Measurements from ENCODE around the gene ANAPC7. TPM values are rescaled to one million over a fixed set of nuclear protein-coding genes. Genes with fewer than 3 reads are reported as not detected.
"Not testable (repeated sequence)": the region's sequence is repeated elsewhere in the genome, so short reads cannot be mapped to it uniquely, and the experiment has no call there.

The ANAPC7 gene, protein sequence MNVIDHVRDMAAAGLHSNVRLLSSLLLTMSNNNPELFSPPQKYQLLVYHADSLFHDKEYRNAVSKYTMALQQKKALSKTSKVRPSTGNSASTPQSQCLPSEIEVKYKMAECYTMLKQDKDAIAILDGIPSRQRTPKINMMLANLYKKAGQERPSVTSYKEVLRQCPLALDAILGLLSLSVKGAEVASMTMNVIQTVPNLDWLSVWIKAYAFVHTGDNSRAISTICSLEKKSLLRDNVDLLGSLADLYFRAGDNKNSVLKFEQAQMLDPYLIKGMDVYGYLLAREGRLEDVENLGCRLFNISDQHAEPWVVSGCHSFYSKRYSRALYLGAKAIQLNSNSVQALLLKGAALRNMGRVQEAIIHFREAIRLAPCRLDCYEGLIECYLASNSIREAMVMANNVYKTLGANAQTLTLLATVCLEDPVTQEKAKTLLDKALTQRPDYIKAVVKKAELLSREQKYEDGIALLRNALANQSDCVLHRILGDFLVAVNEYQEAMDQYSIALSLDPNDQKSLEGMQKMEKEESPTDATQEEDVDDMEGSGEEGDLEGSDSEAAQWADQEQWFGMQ
- 50.9 and 54.2 TPM in 2 replicates for total RNA-seq (2014; rRNA removed; shearing (Covaris generic))

DNA sequence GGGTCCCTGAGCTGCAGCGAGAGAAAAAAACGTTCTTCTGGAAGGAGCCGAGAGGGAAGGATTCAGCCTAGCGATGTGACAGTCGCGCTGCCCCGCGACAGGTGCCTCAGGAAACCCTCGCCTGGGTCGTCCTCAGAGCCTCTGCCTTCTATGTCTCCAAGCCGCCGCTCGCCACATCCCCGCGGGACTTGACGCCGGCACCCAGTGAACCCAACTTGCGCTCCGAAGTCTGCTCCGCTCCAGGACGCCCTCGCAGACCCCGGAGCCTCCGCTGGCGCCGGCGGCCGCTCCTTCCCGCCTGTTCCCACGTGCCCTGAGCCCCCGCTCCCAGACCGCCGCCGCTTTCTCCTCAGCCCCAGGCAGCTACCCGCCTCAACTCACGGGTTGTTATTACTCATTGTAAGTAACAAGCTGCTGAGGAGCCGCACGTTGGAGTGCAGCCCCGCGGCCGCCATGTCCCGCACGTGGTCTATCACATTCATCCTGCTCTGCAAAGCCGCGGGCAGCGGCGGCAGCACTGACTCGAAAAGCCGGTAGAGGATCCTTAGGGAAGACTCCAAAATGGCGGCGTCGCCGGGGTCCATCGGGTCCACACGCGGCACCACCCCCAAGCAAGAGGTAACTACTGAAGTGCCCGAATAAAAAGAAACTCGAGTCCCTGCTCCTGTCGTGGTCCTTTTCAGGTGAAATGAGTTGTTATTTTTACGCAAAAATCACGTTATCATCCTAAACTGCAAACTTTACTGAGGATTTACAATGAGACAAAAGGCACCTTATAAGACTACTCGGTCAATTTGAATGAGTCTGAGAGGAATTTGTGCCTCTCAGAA, at the start of gene ANAPC7:
TSS of gene ANAPC7 (minus strand) at position 563 of the 830 bp plus-strand sequence. CDS start at position 482, 81 bp downstream.
- peak; percentile 80 for DNase-seq (ENCODE audit: low spot score)

DNA sequence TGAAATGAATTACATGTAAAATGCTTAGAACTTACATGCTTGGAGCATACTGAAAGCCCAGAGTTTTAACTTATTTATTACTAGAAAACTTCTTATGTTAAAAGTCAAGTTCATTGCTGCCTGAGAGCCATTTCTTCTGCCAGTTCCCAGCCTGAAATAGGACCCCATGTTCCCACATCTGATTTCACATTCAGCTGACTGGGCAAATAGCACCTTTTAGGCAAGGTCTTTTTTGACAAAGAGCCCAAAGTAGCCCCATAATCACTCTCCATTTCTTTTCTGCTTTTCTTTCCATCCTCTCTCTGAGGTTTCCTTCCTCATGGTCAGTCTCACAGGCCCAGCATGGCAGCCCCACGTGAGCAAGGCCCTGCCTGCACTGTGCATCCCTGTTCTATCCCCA, 47.8 kb upstream of the ANAPC7 start:
- DNase-seq (ENCODE audit: low spot score), result no peak

DNA sequence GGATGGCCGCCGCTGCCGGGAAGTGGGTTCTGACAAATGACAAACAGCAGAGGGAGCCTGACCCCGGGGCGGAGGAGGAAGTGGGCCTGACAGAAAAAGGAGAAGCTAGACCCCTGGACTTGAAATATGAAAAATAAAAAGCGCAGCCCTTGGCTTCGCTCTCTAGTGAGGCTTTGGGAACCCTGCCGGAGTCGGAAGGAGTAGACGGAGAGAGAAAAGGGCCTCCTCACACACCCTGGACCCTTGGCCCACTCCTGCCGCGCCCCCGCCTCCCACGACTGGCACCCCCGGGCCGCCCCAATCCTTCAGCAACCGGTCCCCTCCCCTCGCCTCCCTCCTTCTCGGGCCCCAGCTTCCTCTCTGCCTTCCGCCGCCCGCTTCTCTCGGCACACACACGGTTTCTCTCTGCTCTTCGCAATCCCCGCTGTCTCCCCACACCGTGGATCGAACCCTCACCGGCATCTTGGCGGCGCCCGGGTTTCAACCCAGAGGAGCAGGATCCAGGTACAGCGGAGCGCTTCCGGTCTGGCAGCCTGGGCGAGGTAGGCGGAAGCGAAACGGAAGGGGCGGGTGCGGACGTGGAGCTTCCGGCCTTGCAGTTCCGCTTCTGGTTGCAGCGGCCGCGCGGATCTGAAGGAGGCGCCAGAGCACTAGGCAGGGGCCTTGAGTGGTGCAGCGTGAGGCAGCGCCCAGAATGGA, 46.4 kb upstream of the ANAPC7 start, which contains the start of gene ARPC3:
TSS of gene ARPC3 (minus strand) at position 539 of the 699 bp plus-strand sequence. CDS start at position 462, 77 bp downstream.
- peak; percentile 93 for DNase-seq (ENCODE audit: low spot score)

DNA sequence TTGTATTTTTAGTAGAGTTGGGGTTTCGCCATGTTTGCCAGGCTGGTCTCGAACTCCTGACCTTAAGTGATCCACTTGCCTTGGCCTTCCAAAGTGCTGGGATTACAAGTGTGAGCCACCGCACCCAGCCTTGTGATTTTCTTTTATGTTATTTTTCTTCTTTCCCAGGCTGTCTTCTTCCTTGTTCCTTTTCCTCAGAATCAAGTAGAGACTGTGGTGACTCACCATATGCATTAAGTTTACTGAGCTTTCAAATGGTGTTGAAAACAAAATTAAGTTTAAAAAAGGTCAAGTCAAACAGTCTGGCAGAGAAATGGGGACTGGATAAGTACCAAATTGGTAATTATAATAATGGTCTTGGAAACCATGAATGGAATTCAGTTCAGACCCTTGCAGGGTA, 40.9 kb upstream of the ANAPC7 start:
- DNase-seq (ENCODE audit: low spot score), result no peak

DNA sequence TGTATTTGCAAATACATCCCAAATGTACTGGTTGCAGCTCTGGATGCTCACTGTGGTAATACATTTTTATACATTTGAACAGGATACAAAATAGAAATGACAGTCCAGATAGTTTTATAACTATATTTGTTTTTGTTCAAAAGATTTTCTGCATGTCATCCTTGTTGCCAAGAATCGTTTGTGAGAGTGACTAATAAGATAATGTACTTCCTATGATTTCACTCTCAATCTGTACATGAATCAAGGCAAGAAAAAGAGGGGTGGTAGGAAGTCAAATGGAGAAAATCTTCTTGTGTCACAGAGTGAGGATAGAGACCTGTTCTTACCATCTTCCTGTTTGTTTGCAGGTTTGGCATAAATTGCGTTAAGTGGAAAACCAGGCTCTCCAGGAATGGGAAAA, 32.7 kb upstream of the ANAPC7 start:
- no peak for DNase-seq (ENCODE audit: low spot score)

DNA sequence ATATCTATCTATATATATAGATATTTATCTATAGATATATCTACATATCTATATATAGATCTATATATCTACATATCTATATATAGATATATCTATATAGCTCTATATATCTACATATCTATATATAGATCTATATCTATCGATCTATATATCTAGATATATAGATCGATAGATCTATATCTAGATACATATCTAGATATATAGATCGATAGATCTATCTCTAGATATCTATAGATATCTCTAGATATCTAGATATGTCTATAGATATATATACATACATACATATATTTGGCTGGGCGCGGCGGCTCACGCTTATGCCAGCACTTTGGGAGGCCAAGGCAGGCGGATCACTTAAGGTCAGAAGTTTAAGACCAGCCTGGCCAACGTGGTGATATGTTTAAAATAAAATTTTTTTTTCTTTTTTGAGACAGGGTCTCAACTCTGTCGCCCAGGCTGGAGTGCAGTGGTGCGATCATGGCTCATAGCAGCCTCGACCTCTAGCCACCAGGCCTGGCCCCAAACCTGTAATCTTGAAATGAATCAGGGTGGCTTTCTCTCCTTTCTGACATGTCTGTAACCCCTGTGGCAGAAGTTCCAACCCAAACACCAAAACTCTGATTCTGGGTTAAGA, 28.6 kb upstream of the ANAPC7 start:
- DNase-seq (ENCODE audit: low spot score), result no peak

DNA sequence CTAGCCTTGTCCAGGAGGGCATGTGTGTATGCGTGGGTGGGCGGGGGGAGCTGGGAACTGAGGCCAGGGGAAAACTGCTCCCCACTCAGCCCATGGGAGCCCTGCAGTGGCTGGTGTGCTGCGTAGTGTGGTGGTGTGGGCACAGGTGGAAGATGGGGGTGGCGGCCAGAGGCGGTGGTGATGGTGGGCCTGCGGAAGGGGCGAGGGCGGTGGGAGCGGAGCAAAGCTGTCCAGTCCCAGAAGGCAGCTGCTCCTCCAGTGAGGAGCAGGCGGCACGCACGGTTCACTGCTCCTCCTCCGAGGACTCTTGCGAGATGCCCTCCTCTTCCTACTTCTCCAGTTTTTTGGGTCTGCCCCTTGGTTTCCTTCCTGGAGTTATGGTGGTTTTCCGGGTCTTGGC, 26.2 kb upstream of the ANAPC7 start:
- DNase-seq (ENCODE audit: low spot score), result not testable (repeated sequence)

DNA sequence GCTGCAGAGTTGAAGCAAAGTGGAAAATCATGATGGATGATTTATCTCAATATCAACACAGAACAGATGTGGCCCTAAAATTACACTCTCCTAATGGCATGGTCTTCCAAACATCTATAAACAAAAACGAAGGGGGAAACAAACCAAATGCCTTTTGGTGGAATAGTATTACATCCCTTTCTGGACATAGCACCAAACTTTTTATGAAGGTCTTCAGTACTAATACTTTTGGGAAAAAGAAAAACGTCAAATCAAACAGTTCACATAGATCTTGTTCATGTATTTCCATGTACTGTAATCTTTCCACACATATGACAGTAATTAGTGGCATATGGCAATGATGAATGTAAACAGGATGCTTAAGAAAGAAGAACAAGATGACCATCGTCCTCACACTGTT, 22.9 kb upstream of the ANAPC7 start:
- DNase-seq (ENCODE audit: low spot score), result no peak

DNA sequence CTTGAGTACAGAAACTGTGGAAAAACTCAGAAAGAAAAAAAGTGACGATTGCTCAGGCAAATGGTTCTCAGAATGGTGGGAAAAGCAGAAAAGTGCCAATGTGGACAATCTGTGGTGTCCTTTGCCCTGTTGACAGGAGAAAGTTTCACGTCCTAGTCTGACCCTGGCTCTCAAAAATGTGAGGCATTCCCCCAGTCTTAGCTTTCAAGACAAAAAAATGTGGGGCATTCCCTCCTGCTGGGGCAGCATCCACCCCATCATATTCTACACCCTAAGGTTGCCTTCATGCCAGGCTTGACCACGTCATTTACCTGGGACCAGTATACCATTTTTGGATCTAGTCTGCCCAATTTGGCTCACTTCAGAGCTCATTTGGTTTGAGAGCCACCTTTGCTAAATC, 20.7 kb upstream of the ANAPC7 start:
- no peak for DNase-seq (ENCODE audit: low spot score)

DNA sequence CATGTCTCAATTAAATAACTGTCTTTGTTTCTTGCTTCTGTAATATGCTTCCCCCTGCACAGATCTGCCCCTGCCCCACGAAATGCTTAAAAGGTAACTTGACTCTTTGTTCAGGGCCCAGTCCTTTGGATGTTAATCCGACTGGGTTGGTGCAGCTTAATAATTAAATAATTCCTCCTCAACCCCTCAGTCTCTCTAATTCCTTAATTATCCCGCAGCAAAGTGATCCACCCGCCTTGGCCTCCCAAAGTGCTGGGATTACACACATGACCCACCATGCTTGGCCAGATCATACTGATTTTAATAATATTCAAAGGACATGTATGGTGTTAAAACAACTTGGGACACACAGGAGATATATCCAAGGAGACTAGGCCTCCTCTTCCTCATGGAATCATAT, 18.2 kb upstream of the ANAPC7 start:
- DNase-seq (ENCODE audit: low spot score), result no peak

DNA sequence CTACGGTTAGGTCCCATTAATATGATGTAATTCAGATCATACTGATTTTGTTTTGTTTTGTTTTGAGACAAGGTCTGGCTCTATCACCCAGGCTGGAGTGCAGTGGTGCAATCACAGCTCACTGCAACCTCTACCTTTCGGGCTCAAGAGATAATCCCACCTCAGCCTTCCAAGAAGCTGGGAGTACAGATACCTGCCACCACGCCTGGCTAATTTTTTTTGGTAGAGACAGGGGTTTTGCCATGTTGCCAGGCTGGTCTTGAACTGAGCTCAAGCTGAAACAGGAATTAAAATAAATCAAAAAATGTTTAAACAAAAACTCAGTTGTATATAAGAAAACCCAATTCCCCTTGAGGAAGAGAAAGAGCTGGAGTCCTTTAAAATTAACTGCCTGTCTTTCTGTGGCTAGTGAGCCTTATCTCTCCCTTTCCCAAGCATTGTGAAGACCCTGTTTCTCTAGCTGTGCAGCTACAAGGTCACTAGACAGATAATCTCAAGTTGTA, 17.7 kb upstream of the ANAPC7 start:
- DNase-seq (ENCODE audit: low spot score), result no peak

DNA sequence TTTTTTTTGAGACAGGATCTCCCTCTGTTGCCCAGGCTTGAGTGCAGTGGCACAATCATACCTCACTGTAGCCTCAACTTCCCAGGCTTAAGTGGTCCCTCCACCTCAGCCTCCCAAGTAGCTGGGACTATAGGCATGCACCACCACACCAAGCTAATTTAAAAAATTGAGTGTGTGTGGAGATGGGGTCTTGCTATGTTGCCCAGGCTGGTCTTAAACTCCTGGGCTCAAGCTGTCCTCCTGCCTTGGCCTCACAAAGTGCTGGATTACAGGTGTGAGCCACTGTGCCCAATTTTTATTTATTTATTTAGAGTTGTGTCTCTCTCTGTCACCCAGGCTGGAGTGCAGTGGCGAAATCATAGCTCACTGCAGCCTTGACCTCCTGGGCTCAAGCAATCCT, 17.1 kb upstream of the ANAPC7 start:
- DNase-seq (ENCODE audit: low spot score), result not testable (repeated sequence)

DNA sequence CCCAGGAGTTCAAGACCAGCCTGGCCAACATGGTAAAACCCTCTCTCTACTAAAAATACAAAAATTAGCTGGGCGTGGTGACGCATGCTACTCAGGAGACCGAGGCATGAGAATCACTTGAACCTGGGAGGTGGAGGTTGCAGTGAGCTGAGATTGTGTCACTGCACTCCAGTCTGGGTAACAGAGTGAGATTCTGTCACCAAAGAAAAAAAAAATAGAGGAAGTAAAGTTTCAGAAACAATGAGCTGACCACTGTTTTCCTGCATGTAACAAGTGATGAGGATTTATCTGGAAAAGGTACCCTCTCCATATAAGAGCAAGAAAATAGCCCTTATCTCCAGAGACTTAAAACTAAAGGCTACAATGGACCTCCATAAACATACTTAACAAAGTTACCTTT, 13.6 kb upstream of the ANAPC7 start:
- not testable (repeated sequence) for DNase-seq (ENCODE audit: low spot score)

DNA sequence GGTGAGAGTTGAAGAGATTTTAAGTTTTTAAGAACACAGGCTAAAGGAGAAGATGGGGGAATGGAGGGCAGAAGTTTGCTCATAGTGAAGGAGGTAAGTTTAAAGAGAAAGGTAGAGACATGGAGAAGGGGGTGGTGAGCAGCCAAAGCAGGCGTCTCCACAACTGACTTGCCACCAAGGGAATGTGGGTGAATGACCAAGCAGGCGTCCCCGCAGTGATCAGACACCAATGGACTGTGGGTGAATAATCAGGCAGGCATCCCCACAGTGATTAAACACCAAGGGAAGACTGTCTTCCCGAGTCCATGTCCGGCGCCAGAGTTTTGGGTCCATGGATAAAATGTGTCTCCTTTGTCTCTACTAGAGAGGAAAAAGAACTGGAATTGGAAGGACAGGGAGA, 6.6 kb upstream of the ANAPC7 start:
- DNase-seq (ENCODE audit: low spot score), result not testable (repeated sequence)

DNA sequence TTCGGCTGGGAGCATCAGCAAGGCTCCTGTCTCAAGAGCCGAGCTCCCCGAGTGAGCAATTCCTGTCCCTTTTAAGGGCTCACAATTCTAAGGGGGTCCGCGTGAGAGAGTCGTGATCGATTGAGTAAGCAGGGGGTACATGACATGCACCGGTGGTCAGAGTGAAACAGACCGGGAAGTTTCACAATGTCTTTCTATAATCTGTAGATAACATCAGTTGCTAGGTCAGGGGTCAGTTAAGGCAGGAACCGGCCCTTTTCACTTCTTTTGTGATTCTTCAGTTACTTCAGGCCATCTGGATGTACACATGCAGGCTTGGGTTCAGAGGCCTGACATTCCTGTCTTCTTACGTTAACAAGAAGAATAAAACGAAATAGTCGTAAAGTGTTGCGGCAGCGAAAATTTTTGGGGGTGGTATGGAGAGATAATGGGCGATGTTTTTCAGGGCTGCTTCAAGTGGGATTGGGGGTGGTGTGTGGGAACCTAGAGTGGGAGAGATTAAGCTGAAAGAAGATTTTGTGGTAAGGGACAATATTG, 1.7 kb upstream of the ANAPC7 start:
- not testable (repeated sequence) for DNase-seq (ENCODE audit: low spot score)

DNA sequence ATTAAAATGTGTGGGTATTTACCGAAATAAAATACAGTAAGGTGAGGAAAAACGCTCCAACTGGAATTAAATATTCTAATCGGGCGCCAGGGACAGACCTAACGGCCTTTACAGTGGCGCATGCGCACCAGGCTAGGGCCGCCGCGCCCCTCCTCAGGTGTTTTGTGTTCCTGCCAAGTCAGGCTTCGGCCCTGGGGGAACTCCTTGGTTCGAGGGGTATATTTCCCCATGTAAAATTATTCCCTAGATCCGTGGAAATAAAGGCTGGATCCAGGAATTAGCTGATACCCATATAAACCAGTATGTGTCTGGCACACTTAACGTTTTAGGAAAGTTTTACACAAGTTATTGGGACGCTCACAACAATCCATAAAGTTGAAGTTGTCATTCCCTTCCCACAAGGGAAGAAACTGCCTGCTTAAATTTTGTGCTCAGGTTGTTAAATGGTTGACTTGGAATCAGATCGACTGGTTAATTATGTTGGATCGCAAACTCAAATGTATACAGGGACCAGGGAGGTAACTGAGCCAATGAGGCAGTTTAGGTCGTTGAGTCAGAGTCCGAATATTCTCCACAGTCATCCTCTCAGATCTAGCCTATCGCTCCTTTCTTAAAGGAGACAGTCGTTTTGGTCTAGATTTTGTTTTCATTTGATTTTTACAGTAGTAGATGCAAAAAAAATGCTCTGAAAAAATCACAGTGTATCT, 621 bp upstream of the ANAPC7 start:
- peak; percentile 55 for DNase-seq (ENCODE audit: low spot score)

DNA sequence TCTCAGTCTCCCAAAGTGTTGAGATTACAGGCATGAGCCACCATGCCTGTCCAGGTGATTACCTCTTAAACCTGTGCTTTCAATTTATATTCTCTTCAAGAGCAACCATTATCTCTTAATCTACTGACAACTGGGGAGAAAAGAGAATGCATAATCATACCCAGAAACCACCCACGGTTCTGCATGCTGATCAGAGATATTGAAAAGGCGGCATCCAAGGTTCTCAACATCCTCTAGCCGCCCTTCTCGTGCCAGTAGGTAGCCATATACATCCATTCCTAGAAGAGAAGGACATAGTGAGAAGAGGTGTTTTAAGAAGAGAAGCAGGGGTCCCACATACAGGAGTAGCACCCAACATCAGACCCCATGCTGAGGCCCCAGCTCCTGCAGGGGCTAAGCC, 20.8 kb downstream of the ANAPC7 start:
- no peak for DNase-seq (ENCODE audit: low spot score)

DNA sequence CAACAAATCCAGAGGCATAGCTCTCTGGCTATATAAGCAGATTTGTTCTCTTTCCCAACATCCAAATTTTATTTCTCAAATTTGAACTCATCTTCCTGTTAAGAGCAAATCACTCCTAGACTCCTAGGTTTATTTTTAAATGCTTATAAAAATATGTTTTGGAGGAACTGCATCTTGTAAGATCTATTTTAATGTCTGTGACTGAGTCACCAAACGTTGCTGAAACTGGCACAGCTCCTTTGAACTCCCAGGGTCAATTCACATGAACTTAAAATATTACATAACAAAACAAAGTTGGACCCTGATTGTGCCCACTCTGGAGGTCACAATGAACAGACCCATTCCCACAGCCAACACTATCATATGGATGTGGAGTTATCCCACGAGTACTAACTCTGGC, 23.9 kb downstream of the ANAPC7 start:
- DNase-seq (ENCODE audit: low spot score), result no peak

DNA sequence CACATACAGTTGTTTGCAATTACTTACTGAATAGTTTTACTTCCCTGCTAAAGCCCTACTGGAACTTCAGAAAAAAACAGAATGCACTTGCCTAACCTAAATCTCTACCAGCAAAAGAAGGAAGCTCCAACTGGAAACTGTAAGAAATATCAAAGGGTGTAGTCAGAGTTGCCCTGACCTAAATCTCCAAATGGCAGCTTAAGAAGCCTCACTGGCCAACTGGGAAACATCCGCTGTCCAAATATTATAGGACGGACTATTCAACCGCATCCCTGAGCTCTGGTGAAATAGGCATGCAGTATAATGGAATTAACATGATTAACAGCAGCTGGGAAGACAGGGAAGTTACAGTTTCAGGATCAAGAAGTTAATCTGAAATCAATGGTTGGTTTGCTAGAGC, 24.3 kb downstream of the ANAPC7 start:
- DNase-seq (ENCODE audit: low spot score), result no peak

DNA sequence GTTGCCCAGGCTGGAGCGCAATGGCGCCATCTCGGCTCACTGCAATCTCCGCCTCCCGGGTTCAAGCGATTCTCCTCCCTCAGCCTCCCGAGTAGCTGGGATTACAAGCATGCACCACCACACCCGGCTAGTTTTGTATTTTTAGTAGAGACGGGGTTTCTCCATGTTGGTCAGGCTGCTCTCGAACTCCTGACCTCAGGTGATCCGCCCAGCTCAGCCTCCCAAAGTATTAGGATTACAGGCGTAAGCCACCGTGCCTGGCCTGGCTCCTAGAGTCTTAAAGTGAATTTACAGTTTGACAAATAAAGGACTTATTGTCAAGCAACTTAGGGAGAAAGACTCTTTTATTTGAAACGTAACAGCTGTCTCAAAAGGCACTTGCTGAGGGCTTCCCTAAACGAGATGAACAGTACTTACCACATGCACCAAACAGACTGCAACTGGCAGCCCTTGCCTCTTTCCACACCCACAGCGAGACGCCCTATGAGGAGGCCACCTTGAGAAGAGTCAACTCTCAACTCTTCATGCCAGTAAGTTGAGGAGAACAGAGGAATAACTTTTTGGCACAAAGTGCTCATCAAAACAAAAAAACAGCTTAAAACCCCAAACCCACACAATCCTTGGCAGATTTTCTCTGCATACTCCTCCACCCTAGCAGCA, 25.2 kb downstream of the ANAPC7 start:
- not testable (repeated sequence) for DNase-seq (ENCODE audit: low spot score)

Measured in H4 (cell line).